HL-60 (cell line): Measurements from ENCODE around the gene C2orf15.
A peak's percentile ranks its signal among the peaks of the same experiment; 100 is the strongest.

ENCODE experiments used
- DNase-seq, 2 experiments: peaks; one replicate each; pipeline ENCODE4 v3.0.0-alpha.2; 2010 to 2020; ENCODE audit warnings: low read depth in 1 of 2, low spot score in 1 of 2
- H3K27ac ChIP-seq: fragments of 250-450 bp; sonication (Bioruptor Pico); replicated peaks from 2 replicates; pipeline ENCODE4 v1.5.1; 2020; ENCODE audit warnings: mild to moderate bottlenecking, moderate library complexity
- H3K27me3 ChIP-seq: fragments of 250-450 bp; sonication (Bioruptor Pico); 2 replicates; pipeline ENCODE4 v1.5.1; 2021; ENCODE audit warnings: mild to moderate bottlenecking, moderate library complexity; ENCODE audit not compliant: insufficient read depth, poor library complexity, severe bottlenecking
- H3K4me3 ChIP-seq: replicated peaks from 2 replicates; pipeline ENCODE4 v1.5.1; 2011; ENCODE audit warnings: mild to moderate bottlenecking, control low read depth, low read length; ENCODE audit not compliant: insufficient read depth
- CTCF ChIP-seq: IDR thresholded peaks from one replicate; pipeline ENCODE4 v1.5.1; 2011; ENCODE audit warnings: low read length, control low read depth, inconsistent platforms; ENCODE audit not compliant: insufficient read depth
- GABPA ChIP-seq: IDR thresholded peaks from 2 replicates; pipeline ENCODE4 v1.6.1; 2012; ENCODE audit warnings: low read depth
- POLR2AphosphoS5 ChIP-seq: IDR thresholded peaks from 2 replicates; pipeline ENCODE4 v1.6.1; 2012; ENCODE audit warnings: low read depth
- REST ChIP-seq: IDR thresholded peaks from 2 replicates; pipeline ENCODE4 v1.6.1; 2012; ENCODE audit warnings: low read depth; ENCODE audit not compliant: insufficient replicate concordance
- SPI1 ChIP-seq: IDR thresholded peaks from 2 replicates; pipeline ENCODE4 v1.6.1; 2012; ENCODE audit warnings: low read depth, mild to moderate bottlenecking, borderline replicate concordance

The C2orf15 gene

GRCh38 chr2:99154643-99155536 lies 13.4 kb downstream of the C2orf15 start, which contains the start of the genes LIPT1 and TSGA10:
TSS of gene LIPT1 (plus strand) at chr2:99154967. CDS start at chr2:99161958, 6,991 bp downstream.
TSS of gene TSGA10 (minus strand) at chr2:99154942. CDS start at chr2:99109439, 45,503 bp downstream.
- peak within 1 kb of the TSS; percentile 74 for H3K4me3 ChIP-seq
- DNase-seq: peak; percentile 91 to 93
- TF ChIP-seq CTCF: no peak
- TF ChIP-seq POLR2AphosphoS5: peak; percentile 96
- peak; percentile 83 for TF ChIP-seq GABPA
- TF ChIP-seq REST: peak; percentile 31
- TF ChIP-seq SPI1: no peak
- H3K27me3 ChIP-seq: no peaks in the 10 kb centered on the region
- peak within 1 kb of the TSS; percentile 89 for H3K27ac ChIP-seq

- DNase-seq: no peak
- Histone ChIP-seq H3K27me3 (no peaks in the 10 kb centered on the region), H3K4me3 (no peak overlapping the region), H3K27ac (no peak overlapping the region)
- TF ChIP-seq SPI1 (peak; percentile 86), REST (no peak)
Measured at GRCh38 chr2:99156891-99157290, 15.4 kb downstream of the C2orf15 start.

- DNase-seq: no peak
- TF ChIP-seq REST (no peak), CTCF (no peak), GABPA (no peak)
- H3K4me3 ChIP-seq: no peak overlapping the region
- H3K27me3 ChIP-seq: no peaks in the 10 kb centered on the region
- no peak overlapping the region for H3K27ac ChIP-seq
Measured at GRCh38 chr2:99158599-99158998, 17.1 kb downstream of the C2orf15 start.
